ENCODE data around the gene CRELD2.

CRELD2 gene

GRCh38 chr22:49966041-49966773 is 47.8 kb downstream of the CRELD2 start:
- in situ Hi-C loops (cut with MboI; ENCODE audit: low sequenced_read_pairs) = no loop called here

- in situ Hi-C loops (cut with MboI; ENCODE audit: low sequenced_read_pairs) = no loop called here
These were observed 48.6 kb downstream of the CRELD2 start for GRCh38 chr22:49966774-49967705.

GRCh38 chr22:49967706-49968208 is 49.3 kb downstream of the CRELD2 start:
- in situ Hi-C loops (cut with MboI; ENCODE audit: low sequenced_read_pairs) = no loop called here

- in situ Hi-C loops (cut with MboI; ENCODE audit: low sequenced_read_pairs) = no loop called here
These were observed 49.9 kb downstream of the CRELD2 start for GRCh38 chr22:49968313-49968830.

- in situ Hi-C loops (cut with MboI; ENCODE audit: low sequenced_read_pairs) = no loop called here
These were observed 50.6 kb downstream of the CRELD2 start for GRCh38 chr22:49968831-49969661.

- in situ Hi-C loops (cut with MboI; ENCODE audit: low sequenced_read_pairs) = no loop called here
These were observed 51.5 kb downstream of the CRELD2 start for GRCh38 chr22:49969751-49970527.

- in situ Hi-C loops (cut with MboI; ENCODE audit: low sequenced_read_pairs) = no loop called here
These were observed 52.2 kb downstream of the CRELD2 start for GRCh38 chr22:49970528-49971231.

- in situ Hi-C loops (cut with MboI; ENCODE audit: low sequenced_read_pairs) = no loop called here
These were observed 53.1 kb downstream of the CRELD2 start for GRCh38 chr22:49971232-49972162.

GRCh38 chr22:49972163-49973017 is 54.0 kb downstream of the CRELD2 start:
- in situ Hi-C loops (cut with MboI; ENCODE audit: low sequenced_read_pairs) = no loop called here

- in situ Hi-C loops (cut with MboI; ENCODE audit: low sequenced_read_pairs) = no loop called here
These were observed 54.9 kb downstream of the CRELD2 start for GRCh38 chr22:49973018-49973961.

- in situ Hi-C loops (cut with MboI; ENCODE audit: low sequenced_read_pairs) = no loop called here
These were observed 57.3 kb downstream of the CRELD2 start for GRCh38 chr22:49975543-49976389.

- in situ Hi-C loops (cut with MboI; ENCODE audit: low sequenced_read_pairs) = no loop called here
These were observed 58.2 kb downstream of the CRELD2 start for GRCh38 chr22:49976439-49977175.
